GM21526 (cell line): ENCODE data around the gene GOLGA8A.
"Not testable (repeated sequence)": the region's sequence is repeated elsewhere in the genome, so short reads cannot be mapped to it uniquely, and the experiment has no call there.

Source experiments
- ATAC-seq: cut with Tn5 transposase; IDR thresholded peaks from one replicate; pipeline ENCODE4 v1.9.1; 2021; ENCODE audit warnings: moderate library complexity; ENCODE audit not compliant: unreplicated experiment, low FRiP score

The GOLGA8A gene

GRCh38 chr15:34418435-34418834, 19.2 kb downstream of the GOLGA8A start:
- ATAC-seq, result not testable (repeated sequence)

- ATAC-seq, result not testable (repeated sequence)
Measured at GRCh38 chr15:34409511-34409910, 28.1 kb downstream of the GOLGA8A start.

- not testable (repeated sequence) for ATAC-seq
Measured at GRCh38 chr15:34408973-34409372, 28.6 kb downstream of the GOLGA8A start.

GRCh38 chr15:34403899-34404298, 33.7 kb downstream of the GOLGA8A start:
- not testable (repeated sequence) for ATAC-seq

- ATAC-seq, result peak; percentile 57
Measured at GRCh38 chr15:34403160-34403598, 34.4 kb downstream of the GOLGA8A start.

- ATAC-seq, result not testable (repeated sequence)
Measured at GRCh38 chr15:34397637-34398259, 39.9 kb downstream of the GOLGA8A start.

GRCh38 chr15:34392981-34393380, 44.6 kb downstream of the GOLGA8A start:
- not testable (repeated sequence) for ATAC-seq

- not testable (repeated sequence) for ATAC-seq
Measured at GRCh38 chr15:34389594-34390086, 48.0 kb downstream of the GOLGA8A start.
